Gastrocnemius medialis (tissue), 4 donors: Measurements from ENCODE around the gene CCDC107. TPM values are rescaled to one million over a fixed set of nuclear protein-coding genes. Genes with fewer than 3 reads are reported as not detected.

Source experiments
- ATAC-seq, 2 donors: fragments of 150-250 bp; one replicate each; pipeline ENCODE4 v1.9.1; 2016
- DNase-seq, 2 donors: peaks; one replicate each; pipeline ENCODE4 v3.0.0-alpha.2; 2019
- H3K27ac ChIP-seq, 4 donors: fragments of 200-600 bp; sonication (generic); 1 replicate in 1 of 4; 2 replicates in 3 of 4; pipeline ENCODE4 v1.5.1; 2016 to 2018; ENCODE audit warnings: mild to moderate bottlenecking in 2 of 4, moderate library complexity in 1 of 4
- H3K27me3 ChIP-seq, 3 donors: fragments of 200-600 bp; sonication (generic) in 2 of 3; 1 replicate in 1 of 3; 2 replicates in 2 of 3; pipeline versions ENCODE4 v1.5.1 to v1.6.0; 2016 to 2019; ENCODE audit warnings: mild to moderate bottlenecking in 1 of 3, moderate library complexity in 1 of 3
- H3K36me3 ChIP-seq, 2 donors: fragments of 200-600 bp; sonication (generic) in 1 of 2; one replicate each; pipeline ENCODE4 v1.5.1; 2017 to 2018
- H3K4me1 ChIP-seq, 2 donors: fragments of 200-600 bp; sonication (generic) in 1 of 2; one replicate each; pipeline ENCODE4 v1.5.1; 2016 to 2017; ENCODE audit warnings: mild to moderate bottlenecking in 2 of 2
- H3K4me3 ChIP-seq, 4 donors: fragments of 200-600 bp; sonication (generic) in 3 of 4; 1 replicate in 1 of 4; 2 replicates in 3 of 4; pipeline ENCODE4 v1.5.1; 2016 to 2019; ENCODE audit warnings: mild to moderate bottlenecking in 2 of 4
- H3K9me3 ChIP-seq, 3 donors: fragments of 200-600 bp; sonication (generic) in 2 of 3; 1 replicate in 1 of 3; 2 replicates in 2 of 3; pipeline ENCODE4 v1.5.1; 2016 to 2019
- POLR2A ChIP-seq, 2 donors: fragments of 450-650 bp; IDR thresholded peaks; one replicate each; pipeline ENCODE4 v1.6.1; 2017; ENCODE audit warnings: antibody characterized with exemption in 2 of 2, mild to moderate bottlenecking in 2 of 2, moderate library complexity in 2 of 2
- in situ Hi-C, 4 donors: fragments of 200-750 bp; cut with MboI; loops; one replicate each; pipeline versions ENCODE4 v1.15.0 to v1.8.0; 2017; ENCODE audit warnings: low sequenced_read_pairs in 4 of 4
- intact Hi-C: fragments of 100-400 bp; cut with DNase I; formaldehyde crosslinking; loops from one replicate; pipeline ENCODE4 v1.15.1; 2023; ENCODE audit warnings: low total_unique reads
- total RNA-seq, 4 donors: library from RNA; depleted of rRNA; stranded (reverse); fragments of >200 nt; gene quantifications; one replicate each; pipeline versions ENCODE4 v1.1.0 to v1.2.3, GENCODE V29; 2016
- TF ChIP-seq, protein P1 (sequence below), 5 experiments: fragments of 450-650 bp in 3 of 5; fragments of 200-600 bp in 2 of 5; sonication (generic) in 2 of 5; IDR thresholded peaks in 4 of 5; conservative IDR thresholded peaks in 1 of 5; 1 replicate in 4 of 5; 2 replicates in 1 of 5; pipeline ENCODE4 v1.5.1; 2016 to 2019; ENCODE audit warnings: antibody characterized with exemption in 5 of 5, mild to moderate bottlenecking in 3 of 5, moderate library complexity in 3 of 5

Gene CCDC107, protein sequence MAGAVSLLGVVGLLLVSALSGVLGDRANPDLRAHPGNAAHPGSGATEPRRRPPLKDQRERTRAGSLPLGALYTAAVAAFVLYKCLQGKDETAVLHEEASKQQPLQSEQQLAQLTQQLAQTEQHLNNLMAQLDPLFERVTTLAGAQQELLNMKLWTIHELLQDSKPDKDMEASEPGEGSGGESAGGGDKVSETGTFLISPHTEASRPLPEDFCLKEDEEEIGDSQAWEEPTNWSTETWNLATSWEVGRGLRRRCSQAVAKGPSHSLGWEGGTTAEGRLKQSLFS
- 10 to 100 TPM; 21.9 to 45.3 (median 31.5) TPM for total RNA-seq

DNA sequence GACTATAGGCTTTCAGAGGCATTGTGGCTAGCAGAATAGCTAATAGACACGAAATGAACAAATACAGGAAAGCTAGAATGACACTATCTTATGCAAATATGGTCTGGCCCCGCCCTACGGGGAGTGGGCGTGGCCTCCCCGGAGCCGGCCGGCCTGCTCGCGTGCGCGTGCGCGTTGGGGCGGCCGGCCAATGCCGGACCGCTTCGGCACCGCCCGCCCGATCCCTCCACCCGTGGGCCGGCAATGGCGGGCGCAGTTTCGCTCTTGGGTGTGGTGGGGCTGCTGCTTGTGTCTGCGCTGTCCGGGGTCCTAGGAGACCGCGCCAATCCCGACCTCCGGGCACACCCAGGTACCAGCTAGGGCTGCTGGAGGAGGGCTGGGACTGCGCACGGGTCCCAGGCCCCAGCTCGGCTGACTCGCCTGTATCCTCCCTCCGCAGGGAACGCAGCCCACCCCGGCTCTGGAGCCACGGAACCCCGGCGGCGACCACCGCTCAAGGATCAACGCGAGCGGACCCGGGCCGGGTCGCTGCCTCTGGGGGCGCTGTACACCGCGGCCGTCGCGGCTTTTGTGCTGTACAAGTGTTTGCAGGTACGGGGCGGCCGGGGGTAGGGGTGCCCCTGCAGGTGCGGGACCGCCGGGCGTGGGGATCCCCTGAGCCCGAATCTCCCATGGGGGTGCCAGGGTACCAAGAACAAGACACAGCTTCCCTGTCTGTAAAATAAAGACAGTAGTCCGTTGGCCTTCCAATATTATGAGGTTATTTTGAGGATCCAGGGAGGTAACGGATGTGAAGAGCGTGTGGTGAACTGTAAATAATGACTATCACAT is at the start of gene CCDC107:
TSS of gene CCDC107 (plus strand) at position 156 of the 831 bp plus-strand sequence. CDS start at position 244, 88 bp downstream.
- Histone ChIP-seq H3K27ac (peak within 1 kb of the TSS; percentile 92 to 97 (median 96)), H3K4me3 (peak within 1 kb of the TSS; percentile 79 to 85 (median 82)), H3K9me3 (no peaks in the 10 kb centered on the region), H3K27me3 (no peaks in the 10 kb centered on the region), H3K36me3 (peaks cover 0 to 12% of the 10 kb centered on the region in 2 donors), H3K4me1 (peaks cover 28 to 29% of the 10 kb centered on the region in 2 donors)
- intact Hi-C loops, result loop anchor here (1.0 to 10.0 kb wide), 5 partner anchors 32 to 664 kb away; partner anchors contain the start of genes CREB3, SPAG8 and TLN1
- ATAC-seq (peak; percentile 73 to 81), DNase-seq (peak; percentile 67 to 74)
- in situ Hi-C loops, result loop anchor here in 1 of 4 donors (25.0 kb wide), 1 partner anchor 96 kb away; a partner anchor contains a TSS
- peak; percentile 81 to 92 for TF ChIP-seq POLR2A (IDR thresholded peaks at IDR 0.05)
- TF ChIP-seq, protein P1, sequence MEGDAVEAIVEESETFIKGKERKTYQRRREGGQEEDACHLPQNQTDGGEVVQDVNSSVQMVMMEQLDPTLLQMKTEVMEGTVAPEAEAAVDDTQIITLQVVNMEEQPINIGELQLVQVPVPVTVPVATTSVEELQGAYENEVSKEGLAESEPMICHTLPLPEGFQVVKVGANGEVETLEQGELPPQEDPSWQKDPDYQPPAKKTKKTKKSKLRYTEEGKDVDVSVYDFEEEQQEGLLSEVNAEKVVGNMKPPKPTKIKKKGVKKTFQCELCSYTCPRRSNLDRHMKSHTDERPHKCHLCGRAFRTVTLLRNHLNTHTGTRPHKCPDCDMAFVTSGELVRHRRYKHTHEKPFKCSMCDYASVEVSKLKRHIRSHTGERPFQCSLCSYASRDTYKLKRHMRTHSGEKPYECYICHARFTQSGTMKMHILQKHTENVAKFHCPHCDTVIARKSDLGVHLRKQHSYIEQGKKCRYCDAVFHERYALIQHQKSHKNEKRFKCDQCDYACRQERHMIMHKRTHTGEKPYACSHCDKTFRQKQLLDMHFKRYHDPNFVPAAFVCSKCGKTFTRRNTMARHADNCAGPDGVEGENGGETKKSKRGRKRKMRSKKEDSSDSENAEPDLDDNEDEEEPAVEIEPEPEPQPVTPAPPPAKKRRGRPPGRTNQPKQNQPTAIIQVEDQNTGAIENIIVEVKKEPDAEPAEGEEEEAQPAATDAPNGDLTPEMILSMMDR (IDR thresholded peaks at IDR 0.05 in 4 of 5, conservative IDR thresholded peaks at IDR 0.05 in 1 of 5), result peak; percentile 62 to 83 (median 77)

DNA sequence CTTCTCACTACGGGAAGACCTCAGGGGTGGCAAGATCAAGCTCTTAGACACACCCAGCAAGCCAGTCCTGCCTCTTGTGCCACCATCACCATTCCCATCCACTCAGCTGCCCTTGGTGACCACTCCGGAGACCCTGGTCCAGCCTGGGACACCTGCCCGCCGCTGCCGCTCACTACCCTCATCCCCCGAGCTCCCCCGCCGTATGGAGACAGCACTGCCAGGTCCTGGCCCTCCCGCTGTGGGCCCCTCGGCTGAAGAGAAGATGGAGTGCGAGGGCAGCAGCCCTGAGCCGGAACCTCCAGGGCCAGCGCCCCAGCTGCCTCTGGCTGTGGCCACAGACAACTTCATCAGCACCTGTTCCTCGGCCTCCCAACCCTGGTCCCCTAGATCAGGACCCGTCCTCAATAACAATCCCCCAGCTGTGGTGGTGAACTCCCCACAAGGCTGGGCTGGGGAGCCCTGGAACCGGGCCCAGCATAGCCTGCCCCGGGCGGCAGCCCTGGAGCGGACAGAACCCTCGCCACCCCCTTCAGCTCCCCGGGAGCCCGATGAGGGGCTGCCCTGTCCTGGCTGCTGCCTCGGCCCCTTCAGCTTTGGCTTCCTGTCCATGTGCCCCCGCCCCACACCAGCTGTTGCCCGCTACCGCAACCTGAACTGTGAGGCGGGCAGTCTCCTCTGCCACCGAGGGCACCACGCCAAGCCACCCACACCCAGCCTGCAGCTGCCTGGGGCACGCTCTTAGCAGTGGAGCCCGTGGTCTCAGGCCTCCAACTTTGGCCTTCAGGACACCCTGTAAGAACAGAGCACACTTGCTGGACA is 48.9 kb upstream of the CCDC107 start:
- DNase-seq, result peak; percentile 48 to 83
- no peaks in the 10 kb centered on the region for H3K27me3 ChIP-seq
- peak overlapping the region; percentile 63 to 81 (median 70) for H3K27ac ChIP-seq
- peaks cover 0 to 9% of the 10 kb centered on the region in 2 donors for H3K36me3 ChIP-seq
- peak in 1 of 2 donors; percentile 46 for ATAC-seq
- TF ChIP-seq POLR2A (IDR thresholded peaks at IDR 0.05), result no peak
- TF ChIP-seq, protein P1 (IDR thresholded peaks at IDR 0.05 in 4 of 5, conservative IDR thresholded peaks at IDR 0.05 in 1 of 5), result no peak
- intact Hi-C loops (no loop called here), in situ Hi-C loops (no loop called here)
- peaks cover 21 to 29% of the 10 kb centered on the region in 2 donors for H3K4me1 ChIP-seq
- H3K4me3 ChIP-seq, result no peak overlapping the region
- H3K9me3 ChIP-seq, result no peaks in the 10 kb centered on the region

DNA sequence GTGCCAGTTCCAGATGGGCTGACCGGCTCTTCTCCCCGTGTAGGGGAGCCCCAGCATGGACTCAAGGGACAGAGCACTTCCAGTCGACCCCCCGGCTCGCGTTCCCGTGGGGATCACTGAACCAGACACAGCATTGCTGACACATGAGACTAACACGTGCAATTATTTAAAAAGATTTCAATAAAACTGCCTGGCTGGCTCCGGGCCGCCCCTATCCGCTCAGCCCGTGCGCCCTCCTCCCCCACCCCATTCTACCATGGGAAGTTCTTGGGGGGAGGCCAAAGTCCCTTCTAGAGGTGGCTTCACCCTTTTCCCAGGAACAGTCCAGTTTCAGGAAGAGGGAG is 48.3 kb upstream of the CCDC107 start:
- in situ Hi-C loops, result no loop called here
- H3K27ac ChIP-seq, result peak overlapping the region; percentile 63 to 81 (median 70)

More for the DNA sequence above, 48.3 kb upstream of the CCDC107 start:
- Histone ChIP-seq H3K27me3 (no peaks in the 10 kb centered on the region), H3K4me1 (peaks cover 21 to 26% of the 10 kb centered on the region in 2 donors), H3K9me3 (no peaks in the 10 kb centered on the region), H3K36me3 (peaks cover 0 to 9% of the 10 kb centered on the region in 2 donors), H3K4me3 (no peak overlapping the region)
- ATAC-seq (no peak), DNase-seq (no peak)
- intact Hi-C loops, result no loop called here
- TF ChIP-seq, protein P1 (IDR thresholded peaks at IDR 0.05 in 4 of 5, conservative IDR thresholded peaks at IDR 0.05 in 1 of 5), result no peak
- TF ChIP-seq POLR2A (IDR thresholded peaks at IDR 0.05), result no peak
